Measurements from ENCODE around the gene PLAGL1. TPM values are rescaled to one million over a fixed set of nuclear protein-coding genes. Genes with fewer than 3 reads are reported as not detected.

Gene PLAGL1
- total and polyA plus RNA-seq, 5 donors = 10.5 to 16.3 (median 15.2) TPM

Other genes starting within 250 kb of the PLAGL1 start
- gene LTV1, start 164.9 kb downstream of the PLAGL1 start, total RNA-seq = 10 to 100 TPM; 12.5 to 15.9 (median 12.8) TPM
- gene LTV1, start 164.9 kb downstream of the PLAGL1 start, polyA plus RNA-seq = 16.0 TPM
- not detected for gene ZC2HC1B, start 143.8 kb downstream of the PLAGL1 start, total RNA-seq
- gene ZC2HC1B, start 143.8 kb downstream of the PLAGL1 start, polyA plus RNA-seq = not detected
- gene SF3B5, start 87.3 kb upstream of the PLAGL1 start, total RNA-seq = 100 to 1,000 TPM; 108 to 134 (median 119) TPM
- 173 TPM for gene SF3B5, start 87.3 kb upstream of the PLAGL1 start, polyA plus RNA-seq
- 1 to 10 TPM; 1.5 to 6.8 (median 2.9) TPM for gene STX11, start 142.3 kb upstream of the PLAGL1 start, total RNA-seq
- 4.9 TPM for gene STX11, start 142.3 kb upstream of the PLAGL1 start, polyA plus RNA-seq

All from right cardiac atrium (tissue), 5 donors.